LNCaP clone FGC (cell line): ENCODE results near the gene MARCHF10.

Experiments used
- DNase-seq: peaks from one replicate; pipeline ENCODE4 v3.0.0-alpha.2; 2011; ENCODE audit warnings: low read depth
- H3K4me3 ChIP-seq: 2 replicates; pipeline ENCODE4 v1.5.1; 2011; ENCODE audit warnings: mild to moderate bottlenecking, low read depth, low read length, control low read depth
- TF ChIP-seq, protein P1 (sequence below): IDR thresholded peaks from 2 replicates; pipeline ENCODE4 v1.5.1; 2012; ENCODE audit warnings: mild to moderate bottlenecking; ENCODE audit not compliant: control insufficient read depth, insufficient read depth; ENCODE audit errors: extremely low read depth

The MARCHF10 gene

GRCh38 chr17:62717889-62718288, 90.2 kb downstream of the MARCHF10 start:
- H3K4me3 ChIP-seq: no peak overlapping the region
- no peak for DNase-seq
- TF ChIP-seq, protein P1, sequence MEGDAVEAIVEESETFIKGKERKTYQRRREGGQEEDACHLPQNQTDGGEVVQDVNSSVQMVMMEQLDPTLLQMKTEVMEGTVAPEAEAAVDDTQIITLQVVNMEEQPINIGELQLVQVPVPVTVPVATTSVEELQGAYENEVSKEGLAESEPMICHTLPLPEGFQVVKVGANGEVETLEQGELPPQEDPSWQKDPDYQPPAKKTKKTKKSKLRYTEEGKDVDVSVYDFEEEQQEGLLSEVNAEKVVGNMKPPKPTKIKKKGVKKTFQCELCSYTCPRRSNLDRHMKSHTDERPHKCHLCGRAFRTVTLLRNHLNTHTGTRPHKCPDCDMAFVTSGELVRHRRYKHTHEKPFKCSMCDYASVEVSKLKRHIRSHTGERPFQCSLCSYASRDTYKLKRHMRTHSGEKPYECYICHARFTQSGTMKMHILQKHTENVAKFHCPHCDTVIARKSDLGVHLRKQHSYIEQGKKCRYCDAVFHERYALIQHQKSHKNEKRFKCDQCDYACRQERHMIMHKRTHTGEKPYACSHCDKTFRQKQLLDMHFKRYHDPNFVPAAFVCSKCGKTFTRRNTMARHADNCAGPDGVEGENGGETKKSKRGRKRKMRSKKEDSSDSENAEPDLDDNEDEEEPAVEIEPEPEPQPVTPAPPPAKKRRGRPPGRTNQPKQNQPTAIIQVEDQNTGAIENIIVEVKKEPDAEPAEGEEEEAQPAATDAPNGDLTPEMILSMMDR: no peak

- no peak for DNase-seq
- no peak overlapping the region for H3K4me3 ChIP-seq
- TF ChIP-seq, protein P1: no peak
Observed at GRCh38 chr17:62717589-62717855, 90.6 kb downstream of the MARCHF10 start.

DNA sequence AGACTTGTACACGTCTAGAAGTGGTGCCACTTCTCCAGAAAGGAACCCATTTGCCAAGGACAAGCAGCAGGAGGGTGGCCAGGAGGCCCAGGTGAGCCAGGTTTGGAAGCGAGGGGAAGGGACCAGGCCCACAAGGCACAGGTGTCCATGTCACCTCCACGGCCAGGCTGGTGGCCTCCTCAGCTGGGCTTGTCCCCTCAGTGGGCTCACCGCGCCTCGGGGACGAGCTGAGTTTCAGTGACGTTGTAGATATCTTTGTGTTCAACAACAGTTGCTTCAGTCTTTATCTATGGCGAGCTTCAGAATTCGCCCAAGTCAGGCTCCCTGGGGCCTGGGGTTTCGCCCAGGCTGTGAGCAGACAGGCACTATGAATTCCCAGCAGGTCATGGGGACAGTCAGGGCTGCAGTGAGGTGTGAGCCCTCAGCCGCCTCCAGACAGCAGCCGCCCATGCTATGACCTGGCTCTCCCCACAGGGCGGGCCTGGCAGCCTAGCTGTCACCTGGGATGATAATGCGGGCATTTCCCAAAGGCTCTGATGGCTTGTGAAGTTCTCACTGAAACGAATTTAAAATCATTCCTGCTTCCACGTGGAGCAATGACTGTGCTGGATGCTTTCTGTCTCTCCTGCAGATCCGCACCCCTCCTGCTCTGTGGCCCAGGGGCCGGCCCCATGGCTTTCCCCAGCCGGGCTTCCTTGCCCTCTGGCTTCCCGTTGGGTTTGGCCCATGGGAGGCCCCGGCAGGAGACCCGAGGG, 91.1 kb downstream of the MARCHF10 start:
- DNase-seq: no peak

DNA sequence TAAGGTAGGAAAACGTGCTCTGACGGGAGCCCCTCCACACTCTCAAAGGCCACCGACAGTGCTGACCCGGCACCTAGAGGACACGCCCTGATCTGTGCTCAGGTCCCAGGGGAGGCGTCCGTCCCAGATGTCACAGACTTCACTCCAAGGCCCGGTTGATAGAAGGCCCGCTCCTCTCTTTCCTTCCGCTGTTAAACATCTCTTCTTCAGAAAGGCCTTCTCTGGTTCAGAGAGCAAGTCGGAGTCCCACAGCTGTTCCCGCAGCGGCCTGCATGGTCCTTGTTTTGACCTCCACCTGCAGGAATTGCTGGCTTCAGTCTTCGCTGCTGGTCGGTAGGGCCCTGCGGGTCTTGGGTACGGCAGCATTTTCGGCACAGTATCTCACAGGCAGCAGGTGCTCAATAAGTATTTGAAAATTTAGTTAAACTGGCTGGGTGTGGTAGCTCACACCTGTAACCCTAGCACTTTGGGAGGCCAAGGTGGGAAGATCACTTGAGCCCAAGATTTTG, 92.2 kb downstream of the MARCHF10 start:
- DNase-seq: no peak

More for the DNA sequence above, 91.1 kb downstream of the MARCHF10 start:
- H3K4me3 ChIP-seq: no peak overlapping the region
- TF ChIP-seq, protein P1: no peak

GRCh38 chr17:62714016-62714777, 93.9 kb downstream of the MARCHF10 start:
- TF ChIP-seq, protein P1: no peak
- no peak for DNase-seq
- H3K4me3 ChIP-seq: no peak overlapping the region

More for the DNA sequence above, 92.2 kb downstream of the MARCHF10 start:
- no peak overlapping the region for H3K4me3 ChIP-seq
- TF ChIP-seq, protein P1: no peak

- no peak for DNase-seq
- TF ChIP-seq, protein P1: no peak
Observed at GRCh38 chr17:62713086-62713881, 94.8 kb downstream of the MARCHF10 start.

More at GRCh38 chr17:62713086-62713881, 94.8 kb downstream of the MARCHF10 start:
- H3K4me3 ChIP-seq: no peak overlapping the region
